ENCODE results near the gene PTGFRN.
"Not testable (repeated sequence)": the region's sequence is repeated elsewhere in the genome, so short reads cannot be mapped to it uniquely, and the experiment has no call there.

Gene PTGFRN

DNA sequence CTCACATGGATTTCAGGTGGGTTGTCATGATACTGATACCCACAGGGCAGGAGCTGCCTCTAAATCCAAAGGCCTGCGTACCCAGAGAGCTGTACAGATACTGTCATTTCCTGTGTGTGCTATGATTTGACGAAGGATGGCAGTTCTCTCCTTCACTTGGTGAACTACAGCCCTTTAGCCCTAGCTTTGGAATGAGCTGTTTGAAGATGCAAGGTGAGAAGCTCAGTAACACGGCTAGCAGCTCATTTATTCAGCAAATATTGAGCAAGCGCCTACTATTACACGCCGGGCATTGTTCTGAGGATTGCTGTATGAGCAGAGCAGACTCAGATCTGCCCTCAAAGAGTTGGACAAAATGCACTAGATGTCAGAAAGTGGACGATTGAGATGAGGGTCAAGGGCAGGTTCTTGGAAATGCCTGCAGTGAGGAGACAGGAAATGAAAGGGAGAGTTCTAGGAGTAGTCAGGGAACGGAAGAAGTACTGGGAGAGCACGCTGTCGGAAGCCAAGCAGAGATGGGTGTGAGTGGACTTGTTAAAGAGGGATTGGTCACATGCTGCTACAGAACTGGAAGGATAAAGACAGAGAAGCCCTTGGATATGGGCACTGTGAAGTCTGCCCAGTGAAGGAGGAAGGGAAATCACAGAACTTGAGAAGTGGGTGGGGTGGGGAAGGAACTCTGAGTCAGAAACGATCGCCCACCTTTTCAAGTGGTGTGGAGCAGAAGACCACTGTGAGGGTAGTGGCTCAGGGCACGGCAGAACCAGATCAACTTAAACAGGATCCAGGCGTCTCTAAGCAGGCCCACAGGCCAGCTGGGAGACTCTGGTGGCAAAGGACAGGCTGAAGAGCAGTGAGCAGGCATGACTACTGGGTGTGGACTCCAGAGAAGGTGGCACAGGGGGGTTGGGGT, 7.1 kb downstream of the PTGFRN start:
- DNase-seq (ENCODE audit: low spot score) = no peak

DNA sequence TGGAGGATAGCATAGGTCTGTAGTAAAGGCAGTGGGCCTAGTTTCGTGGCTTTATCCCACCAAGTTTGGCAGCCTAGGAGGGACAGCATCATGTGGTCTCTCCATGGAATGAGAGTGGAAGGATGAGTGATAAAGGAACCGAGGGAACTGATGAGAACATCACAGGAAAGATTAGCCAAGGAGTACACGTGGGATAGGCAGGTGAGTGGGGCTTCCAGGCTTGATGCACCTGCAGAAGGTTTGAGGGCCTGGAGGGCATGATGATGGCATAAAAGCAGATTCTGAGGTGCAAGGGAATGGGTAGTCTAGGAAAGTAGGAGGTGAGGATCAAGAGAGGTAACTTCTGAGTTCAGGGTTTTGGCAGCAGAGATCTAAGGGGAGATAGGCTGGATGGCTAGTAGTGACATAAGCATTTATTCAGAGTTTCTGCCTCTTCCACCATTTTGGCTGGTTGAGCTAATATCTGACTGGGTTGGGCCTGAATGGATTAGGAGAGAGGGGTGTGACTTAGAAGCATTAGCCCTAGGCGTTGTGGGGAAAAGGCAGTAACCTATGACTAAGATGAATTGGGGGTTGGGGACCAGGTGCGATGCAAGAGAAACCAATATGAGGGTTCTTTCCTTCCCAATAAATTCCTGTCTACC, 9.1 kb downstream of the PTGFRN start:
- no peak for DNase-seq (ENCODE audit: low spot score)

DNA sequence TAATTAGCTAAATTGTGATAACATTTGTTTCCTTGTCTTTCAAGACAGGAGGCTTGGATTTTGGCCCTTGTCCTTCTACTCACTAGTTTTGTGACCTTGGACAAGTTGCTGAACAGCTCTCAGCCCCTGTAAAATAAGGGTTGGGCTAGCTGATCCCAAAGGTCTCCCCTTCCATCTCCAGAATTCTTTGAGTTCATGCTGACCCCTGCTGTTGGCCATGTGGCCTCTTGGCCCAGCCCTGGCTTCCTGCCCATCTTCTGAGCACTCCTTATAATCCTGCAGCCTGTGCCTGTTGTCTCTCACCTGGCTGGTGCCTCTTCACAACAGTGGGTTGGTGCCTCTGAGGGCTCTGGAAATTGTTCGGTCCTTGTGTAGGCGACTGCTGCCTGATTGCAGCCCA, 10.1 kb downstream of the PTGFRN start:
- DNase-seq (ENCODE audit: low spot score) = no peak

DNA sequence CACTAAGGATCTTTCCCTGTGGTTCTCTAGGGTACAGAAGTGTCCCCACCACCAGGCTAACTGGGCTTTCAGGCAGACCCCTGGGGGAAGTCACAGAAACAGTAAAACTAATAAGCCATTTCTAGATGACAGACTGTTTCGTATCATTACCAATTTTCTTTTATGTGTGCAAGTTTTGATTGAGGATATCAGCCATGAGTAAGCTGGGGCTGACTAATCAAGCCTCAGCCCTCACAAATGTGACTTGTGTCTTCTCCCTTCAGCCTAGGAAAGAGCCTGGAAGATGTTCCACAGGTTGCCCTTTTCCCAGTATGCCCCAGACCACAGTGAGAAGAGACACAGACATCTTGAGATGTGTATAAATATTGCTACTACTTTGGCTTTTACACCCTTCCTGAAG, 10.5 kb downstream of the PTGFRN start:
- DNase-seq (ENCODE audit: low spot score) = no peak

DNA sequence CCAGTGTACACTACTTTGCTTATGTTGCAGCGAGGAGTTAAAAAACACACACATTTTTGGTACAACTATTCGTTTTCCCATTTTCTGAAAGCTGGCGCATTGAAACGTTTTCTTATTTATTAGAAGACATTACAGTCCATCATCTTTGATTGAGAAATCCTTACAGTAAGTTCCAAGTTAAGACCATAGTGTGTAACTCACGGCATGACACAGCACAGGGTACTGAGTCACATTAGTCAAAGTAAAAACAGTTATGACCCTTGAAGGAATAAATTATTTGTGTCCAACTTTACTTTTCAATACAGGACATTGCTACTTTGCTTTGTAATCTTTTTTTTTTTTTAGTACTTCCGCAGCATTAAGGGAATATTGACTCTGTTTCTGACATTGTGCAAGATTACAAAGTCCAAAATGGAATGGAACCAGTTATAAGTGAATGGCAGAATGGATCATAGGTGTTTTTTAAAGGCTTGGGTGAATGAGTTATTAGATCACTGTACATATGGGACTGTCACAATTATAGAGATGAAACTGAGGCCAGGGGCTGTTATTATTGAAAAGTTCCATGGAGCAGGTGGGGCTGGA, 11.7 kb downstream of the PTGFRN start:
- DNase-seq (ENCODE audit: low spot score) = no peak

DNA sequence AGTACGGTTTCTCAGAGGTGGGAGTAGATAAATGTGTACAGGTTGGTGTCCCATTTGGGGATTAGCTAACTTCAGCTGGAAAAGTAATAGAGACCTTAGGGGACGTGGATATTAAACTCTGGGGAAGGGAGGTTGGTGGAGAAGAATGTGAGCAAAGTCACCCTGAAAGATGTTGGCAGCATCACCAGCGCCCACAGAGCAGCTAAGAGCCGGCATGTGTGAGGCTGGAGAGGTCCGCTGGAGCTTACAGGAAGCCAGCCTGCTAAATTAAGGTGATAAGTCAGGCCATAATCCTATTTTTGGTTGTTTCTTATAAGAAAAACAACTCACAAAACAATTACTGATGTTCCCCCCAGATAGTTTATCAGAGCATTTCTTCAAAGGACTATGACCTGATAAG, 12.2 kb downstream of the PTGFRN start:
- DNase-seq (ENCODE audit: low spot score) = no peak

DNA sequence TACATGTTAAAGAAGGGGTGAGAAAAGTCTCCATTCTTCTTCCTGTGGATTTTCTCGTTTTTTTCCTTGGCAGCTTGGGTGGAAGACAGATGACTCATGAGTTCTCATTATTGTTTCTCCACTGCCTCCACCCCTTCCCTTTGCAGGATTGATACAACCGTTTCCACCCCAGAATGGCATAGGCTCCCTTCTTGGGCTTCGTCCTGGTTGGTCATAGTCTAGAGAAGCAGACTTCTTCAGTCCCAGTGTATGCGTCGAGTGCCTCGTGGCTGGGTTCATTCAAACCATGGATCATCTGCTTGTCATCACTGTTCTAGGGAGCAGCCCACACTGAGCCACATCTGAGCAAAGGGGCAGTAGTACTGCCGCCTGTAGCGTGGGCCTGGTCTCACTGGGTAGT, 13.7 kb downstream of the PTGFRN start:
- no peak for DNase-seq (ENCODE audit: low spot score)

DNA sequence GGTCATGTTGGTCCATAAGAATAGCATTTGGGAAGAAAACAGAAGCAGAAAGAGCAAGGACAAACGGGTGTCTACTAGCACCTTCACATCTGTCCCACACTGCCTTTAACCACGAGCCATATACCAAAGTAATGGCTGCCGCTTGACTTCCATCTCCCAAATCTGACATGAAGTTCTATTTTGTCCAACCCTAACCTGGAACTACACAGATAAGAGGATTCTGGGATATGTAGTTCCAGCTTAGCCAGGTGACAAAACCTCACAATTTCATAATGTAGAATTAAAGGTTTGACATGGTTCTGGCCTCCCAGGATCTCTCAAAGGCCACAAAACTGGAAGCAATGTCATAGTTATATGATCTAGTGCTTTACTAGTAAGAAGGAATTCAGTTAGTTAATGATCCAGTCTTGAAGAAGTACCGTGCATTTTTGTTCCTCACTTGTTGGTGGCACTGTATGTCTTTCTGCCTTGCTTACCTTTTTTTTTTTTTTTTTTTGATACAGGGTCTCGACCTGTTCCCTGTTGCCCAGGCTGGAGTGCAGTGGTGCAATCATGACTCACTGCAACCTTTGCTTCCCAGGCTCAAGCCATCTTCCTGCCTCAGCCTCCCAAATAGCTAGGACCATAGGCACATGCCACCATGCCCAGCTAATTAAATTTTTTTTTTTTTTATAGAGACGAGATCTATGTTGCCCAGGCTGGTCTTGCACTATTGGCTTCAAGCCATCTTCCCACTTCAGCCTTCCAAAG, 17.5 kb downstream of the PTGFRN start:
- DNase-seq (ENCODE audit: low spot score) = no peak

DNA sequence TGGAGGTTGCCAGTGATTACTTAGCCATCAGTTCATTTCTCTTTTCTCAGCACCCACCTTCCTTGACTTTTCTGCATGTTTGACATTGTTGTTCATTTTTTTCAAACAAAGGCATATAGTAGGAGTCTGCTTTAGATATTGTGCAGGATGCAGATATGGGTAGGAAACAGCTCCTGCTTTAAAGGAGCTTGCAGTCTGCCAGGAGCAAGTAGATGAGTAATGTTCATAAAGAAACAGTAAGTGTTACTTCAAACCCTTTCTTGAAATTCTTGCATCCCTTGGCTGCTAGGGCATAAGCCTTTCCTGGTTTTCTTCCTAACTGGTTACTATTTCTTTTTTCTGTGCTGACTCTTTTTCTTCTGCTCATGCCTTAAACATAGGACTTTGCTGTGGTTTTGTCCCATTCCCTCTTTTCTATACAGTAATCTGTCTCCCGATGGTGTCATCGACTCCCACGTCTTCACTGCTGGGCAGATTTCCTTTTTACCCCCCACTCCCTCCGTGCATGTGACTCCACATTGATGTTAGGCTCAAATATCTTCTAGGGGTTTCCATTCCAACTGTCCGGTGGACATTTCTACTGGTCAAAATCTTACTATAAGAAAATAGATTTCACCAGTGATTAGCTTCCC, 20.4 kb downstream of the PTGFRN start:
- no peak for DNase-seq (ENCODE audit: low spot score)

DNA sequence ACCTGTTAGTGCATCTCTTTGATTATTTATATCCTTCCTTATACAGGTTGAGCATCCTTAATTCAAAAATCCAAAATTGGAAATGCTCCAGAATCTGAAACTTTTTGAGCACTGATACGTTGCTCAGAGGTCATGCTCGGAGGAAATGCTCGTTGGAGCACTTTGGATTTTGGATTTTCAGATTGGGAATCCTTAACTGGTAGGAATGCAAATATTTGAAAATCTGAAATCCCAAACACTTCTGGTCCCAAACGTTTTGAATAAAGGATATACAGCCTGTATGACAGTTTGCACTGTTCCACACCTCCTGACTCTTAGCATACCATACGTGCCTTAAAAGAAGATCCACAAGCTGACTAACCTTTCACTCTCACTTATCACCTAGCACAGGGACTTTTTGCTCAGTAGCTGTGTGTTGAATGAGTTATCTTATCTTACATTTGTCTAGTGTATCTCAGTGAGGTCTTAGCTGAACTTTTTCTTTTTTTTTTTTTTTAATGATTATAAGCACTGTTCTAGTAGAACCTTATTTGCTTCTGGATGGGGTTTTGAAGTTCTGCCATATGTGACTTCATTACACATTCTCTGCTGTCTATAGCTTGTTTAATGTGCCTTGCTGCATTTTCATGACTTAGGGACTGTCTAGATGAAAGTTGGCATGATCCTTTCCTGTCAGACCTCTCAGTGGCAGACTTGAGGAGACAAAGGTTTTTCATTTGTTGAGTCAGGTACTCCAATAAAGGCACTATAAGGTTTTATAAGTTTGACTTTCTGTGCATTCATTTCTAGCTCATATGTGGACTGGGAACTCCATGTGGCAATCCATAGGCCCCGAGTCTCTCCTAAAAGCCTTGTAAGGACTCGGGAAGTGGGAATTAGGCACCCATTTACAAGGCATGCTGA, 21.6 kb downstream of the PTGFRN start:
- DNase-seq (ENCODE audit: low spot score) = no peak

DNA sequence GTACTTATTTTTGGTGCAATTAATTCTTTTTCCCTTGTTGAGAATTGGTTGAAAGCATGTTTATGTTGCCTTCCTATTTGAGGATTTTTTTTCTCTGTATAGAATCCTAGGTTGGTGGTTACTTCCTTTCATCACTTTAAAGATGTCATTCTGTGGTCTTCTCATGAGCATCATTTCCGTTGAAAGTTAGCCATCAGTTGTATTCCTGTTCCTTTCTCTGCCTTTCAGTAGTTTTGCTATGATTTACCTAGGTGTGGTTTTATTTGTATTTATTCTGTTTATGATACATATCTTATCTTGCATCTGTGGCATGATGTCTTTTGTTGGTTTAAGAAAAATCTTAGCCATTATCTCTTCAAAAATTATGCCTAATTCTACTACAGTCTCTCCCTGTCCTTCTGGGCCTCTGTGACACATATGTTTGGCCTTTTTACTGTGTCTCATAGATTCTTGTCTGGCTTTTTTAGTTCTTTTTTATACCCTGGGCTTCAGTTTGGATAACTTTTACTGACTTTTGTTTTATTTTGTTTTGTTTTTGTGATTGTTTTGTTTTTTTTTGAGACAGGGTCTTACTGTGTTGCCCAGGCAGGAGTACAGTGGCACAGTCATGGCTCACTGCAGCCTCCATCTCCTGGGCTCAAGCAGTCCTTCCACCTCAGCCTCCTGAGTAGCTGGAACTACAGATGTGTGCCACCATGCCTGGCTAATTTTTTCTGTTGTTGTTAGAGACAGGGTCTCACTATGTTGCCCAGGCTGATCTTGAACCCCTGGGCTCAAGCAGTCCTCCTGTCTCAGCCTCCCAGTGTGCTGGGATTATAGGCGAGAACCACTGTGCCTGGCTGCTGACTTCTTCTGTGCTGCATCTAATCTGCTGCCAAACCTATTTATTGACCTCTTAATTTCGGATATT, 24.1 kb downstream of the PTGFRN start:
- no peak for DNase-seq (ENCODE audit: low spot score)

DNA sequence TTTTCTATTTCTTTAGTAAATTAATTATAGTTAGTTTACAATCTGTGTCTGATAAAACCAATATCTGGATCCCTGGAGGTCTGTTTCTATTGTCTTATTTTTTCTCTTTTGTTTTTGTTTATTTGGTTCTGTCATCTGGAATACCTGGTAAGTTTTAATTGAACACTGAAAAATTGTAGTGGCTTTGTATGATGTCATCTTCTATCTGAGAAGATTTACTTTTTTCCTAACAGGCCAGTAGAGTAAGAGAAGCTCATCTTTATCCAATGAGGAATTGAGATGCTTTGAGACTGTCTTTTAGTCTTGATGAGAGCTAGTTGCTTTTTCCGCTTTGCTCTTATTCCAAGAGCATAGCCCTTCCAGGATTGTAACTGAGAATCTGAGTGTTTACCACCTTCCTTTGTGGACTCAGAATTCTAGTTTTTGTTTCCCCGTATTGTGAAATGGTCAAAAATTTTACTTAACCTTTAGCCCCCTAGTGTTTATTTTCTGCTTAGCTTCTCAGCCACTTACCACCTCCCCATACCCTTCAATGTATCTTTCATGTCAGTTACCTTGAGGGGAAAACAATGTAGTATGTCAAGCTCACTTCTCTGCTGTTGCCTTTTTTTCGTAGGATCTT, 25.0 kb downstream of the PTGFRN start:
- no peak for DNase-seq (ENCODE audit: low spot score)

DNA sequence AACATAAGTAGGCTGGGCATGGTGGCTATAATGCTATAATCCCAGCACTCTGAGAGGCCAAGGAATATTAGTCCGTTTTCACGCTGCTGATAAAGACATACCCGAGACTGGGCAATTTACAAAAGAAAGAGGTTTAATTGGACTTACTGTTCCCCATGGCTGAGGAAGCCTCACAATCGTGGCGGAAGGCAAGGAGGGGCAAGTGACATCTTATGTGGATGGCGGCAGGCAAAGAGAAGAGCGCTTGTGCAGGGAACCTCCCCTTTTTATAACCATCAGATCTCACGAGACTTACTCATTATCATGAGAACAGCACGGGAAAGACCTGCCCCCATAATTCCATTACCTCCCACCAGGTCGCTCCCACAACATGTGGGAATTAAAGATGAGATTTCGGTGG, 28.5 kb downstream of the PTGFRN start:
- DNase-seq (ENCODE audit: low spot score) = no peak

DNA sequence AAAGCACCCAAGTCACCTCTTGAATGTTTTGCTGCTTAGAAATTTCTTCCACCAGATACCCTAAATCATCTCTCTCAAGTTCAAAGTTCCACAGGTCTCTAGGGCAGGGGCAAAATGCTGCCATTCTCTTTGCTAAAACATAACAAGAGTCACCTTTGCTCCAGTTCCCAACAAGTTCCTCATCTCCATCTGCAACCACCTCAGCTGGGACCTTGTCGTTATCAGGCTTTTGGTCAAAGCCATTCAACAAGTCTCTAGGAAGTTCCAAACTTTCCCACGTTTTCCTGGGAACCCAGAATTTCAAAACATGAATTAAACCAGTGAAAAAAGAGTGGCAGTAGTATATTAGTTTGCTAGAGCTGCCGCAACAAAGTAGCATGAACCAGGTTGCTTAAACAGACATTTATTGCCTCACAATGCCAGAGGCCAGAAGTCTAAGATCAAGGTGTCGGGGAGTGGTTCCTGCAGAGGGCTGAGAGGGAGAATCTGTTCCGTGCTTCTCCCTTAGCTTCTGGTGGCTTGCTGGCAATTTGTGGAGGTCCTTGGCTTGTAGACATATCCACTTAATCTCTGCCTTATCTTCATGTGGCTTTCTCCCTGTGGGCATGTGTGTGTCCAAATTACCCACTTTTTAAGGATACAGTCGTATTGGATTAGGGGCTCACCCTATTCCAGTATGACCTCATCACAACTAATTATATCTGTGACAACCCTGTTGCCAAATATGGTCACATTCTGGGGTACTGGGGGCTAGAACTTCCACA, 30.2 kb downstream of the PTGFRN start:
- not testable (repeated sequence) for DNase-seq (ENCODE audit: low spot score)

DNA sequence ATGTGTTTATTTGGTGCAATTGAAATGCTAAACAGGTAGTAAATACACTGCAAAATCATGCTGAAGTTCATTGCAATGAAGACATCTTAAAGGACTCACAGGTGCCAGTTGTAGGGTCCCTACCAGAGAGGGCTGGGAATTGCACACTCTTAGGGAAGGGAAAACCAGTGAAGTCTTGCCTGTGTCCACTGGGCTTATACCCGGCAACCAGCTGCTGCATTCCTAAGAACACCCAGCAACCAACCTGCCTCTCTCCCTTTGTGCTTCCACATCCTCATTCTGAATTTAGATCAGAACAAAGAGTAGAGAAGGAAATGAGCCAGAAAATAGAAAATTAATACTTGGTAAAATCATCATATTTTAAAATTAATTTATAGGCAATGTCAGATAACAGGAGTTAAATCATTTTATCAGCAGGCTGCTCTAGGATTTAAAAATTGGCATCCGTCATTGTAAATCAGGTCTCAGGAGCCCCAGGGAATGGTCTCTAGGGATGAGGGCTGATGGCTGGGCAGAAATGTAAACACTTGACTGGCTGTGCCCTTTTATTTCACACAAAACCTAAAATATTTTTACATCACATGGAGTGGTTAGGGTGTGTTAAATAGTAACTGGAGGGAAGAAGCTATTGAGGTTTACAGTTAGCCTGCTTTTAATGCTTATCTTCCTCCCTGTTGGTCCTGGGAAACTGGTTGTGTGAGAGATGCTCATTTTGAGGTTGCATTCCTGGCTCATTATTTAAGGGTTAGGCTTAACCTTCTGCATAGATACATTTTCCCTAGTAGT, 31.3 kb downstream of the PTGFRN start:
- DNase-seq (ENCODE audit: low spot score) = no peak

DNA sequence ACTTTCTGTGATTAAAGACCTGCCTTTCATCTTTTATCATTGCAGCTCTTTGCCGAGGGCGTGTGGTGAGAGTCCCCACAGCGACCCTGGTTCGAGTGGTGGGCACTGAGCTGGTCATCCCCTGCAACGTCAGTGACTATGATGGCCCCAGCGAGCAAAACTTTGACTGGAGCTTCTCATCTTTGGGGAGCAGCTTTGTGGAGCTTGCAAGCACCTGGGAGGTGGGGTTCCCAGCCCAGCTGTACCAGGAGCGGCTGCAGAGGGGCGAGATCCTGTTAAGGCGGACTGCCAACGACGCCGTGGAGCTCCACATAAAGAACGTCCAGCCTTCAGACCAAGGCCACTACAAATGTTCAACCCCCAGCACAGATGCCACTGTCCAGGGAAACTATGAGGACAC, 32.0 kb downstream of the PTGFRN start:
- DNase-seq (ENCODE audit: low spot score) = no peak

DNA sequence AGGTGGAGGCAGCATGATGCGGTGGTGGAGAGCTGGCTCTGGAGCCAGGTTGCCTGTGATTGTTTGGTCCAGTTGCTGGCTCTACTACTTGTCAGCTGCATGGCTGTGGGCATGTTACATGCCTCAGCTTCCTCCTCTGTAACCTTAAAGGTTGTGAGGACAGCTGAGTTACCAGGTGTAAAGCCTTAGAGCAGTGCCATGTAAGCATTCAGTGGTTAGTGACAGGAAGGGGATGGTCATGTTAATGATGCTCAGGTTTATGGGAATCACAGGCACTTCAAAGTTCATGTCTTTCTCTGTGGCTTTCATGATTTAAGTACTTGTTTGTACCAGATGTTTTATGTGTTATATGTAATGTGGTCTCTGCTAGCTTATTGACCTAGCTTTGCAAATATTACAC, 32.6 kb downstream of the PTGFRN start:
- no peak for DNase-seq (ENCODE audit: low spot score)

DNA sequence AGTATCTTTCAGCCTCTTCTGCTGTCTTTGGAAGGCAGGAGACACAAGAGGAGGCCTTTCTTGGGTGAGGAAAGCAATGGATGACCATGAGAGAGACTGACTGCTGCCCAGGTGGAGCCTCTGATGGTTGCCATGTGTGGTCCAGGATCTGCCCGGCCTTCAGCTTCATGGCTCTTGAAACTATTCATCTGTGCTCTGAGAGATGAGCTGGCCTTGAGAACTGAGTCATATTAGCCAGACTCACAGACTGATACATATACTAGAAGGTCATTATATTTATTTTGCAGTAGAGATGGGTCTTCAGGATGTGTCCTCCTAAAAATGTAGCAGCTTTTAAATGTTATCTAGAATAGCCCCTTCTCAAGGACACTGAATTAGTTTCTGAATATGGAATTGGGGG, 33.7 kb downstream of the PTGFRN start:
- DNase-seq (ENCODE audit: low spot score) = no peak

Data from cerebellar cortex (tissue), 1 donor.